GM23338 (cell line): ENCODE measurements around the gene RBP7. TPM values are rescaled to one million over a fixed set of nuclear protein-coding genes. Genes with fewer than 3 reads are reported as not detected.

Experiments
- ATAC-seq: fragments of 200-7000 bp; cut with Tn5 transposase; 3 replicates; pipeline ENCODE4 v1.9.1; 2020
- DNase-seq: peaks from one replicate; pipeline ENCODE4 v3.0.0-alpha.2; 2015; ENCODE audit warnings: low spot score
- H2AFZ ChIP-seq: fragments of 200-600 bp; sonication (generic); 2 replicates; pipeline ENCODE4 v1.8.0; 2016; ENCODE audit warnings: antibody characterized with exemption, mild to moderate bottlenecking, moderate library complexity
- H3F3A ChIP-seq: fragments of 200-600 bp; sonication (generic); replicated peaks from 2 replicates; pipeline ENCODE4 v1.8.0; 2017; ENCODE audit warnings: antibody characterized with exemption, mixed run types, low read depth
- H3K27ac ChIP-seq: fragments of 200-600 bp; sonication (generic); 2 replicates; pipeline ENCODE4 v1.6.1; 2016; ENCODE audit warnings: low read depth
- H3K27me3 ChIP-seq: fragments of 200-600 bp; sonication (generic); 2 replicates; pipeline ENCODE4 v1.8.0; 2016; ENCODE audit warnings: mild to moderate bottlenecking, mixed run types, moderate library complexity; ENCODE audit not compliant: insufficient read depth
- H3K36me3 ChIP-seq: fragments of 200-600 bp; sonication (generic); 2 replicates; pipeline ENCODE4 v1.8.0; 2016; ENCODE audit warnings: mild to moderate bottlenecking; ENCODE audit not compliant: insufficient read depth
- H3K4me1 ChIP-seq: fragments of 200-600 bp; sonication (generic); 2 replicates; pipeline ENCODE4 v1.8.0; 2016; ENCODE audit warnings: mild to moderate bottlenecking, moderate library complexity; ENCODE audit not compliant: insufficient read depth
- H3K4me2 ChIP-seq: fragments of 200-600 bp; sonication (generic); 2 replicates; pipeline ENCODE4 v1.7.1; 2017; ENCODE audit warnings: mixed run types
- H3K4me3 ChIP-seq: fragments of 200-600 bp; sonication (generic); 2 replicates; pipeline ENCODE4 v1.6.1; 2016; ENCODE audit warnings: mixed run types
- H3K79me2 ChIP-seq: fragments of 200-600 bp; sonication (generic); replicated peaks from 2 replicates; pipeline ENCODE4 v1.8.0; 2017; ENCODE audit warnings: mild to moderate bottlenecking; ENCODE audit not compliant: insufficient read depth
- H3K9me2 ChIP-seq: fragments of 200-600 bp; sonication (generic); 2 replicates; pipeline ENCODE4 v1.8.0; 2017; ENCODE audit not compliant: insufficient read depth
- H4K20me1 ChIP-seq: fragments of 200-600 bp; sonication (generic); replicated peaks from 2 replicates; pipeline ENCODE4 v1.8.0; 2017; ENCODE audit warnings: mild to moderate bottlenecking; ENCODE audit not compliant: insufficient read depth
- H3K27ac Mint-ChIP-seq: 2 replicates; pipeline ENCODE4 v1.8.0; 2020; ENCODE audit warnings: inconsistent platforms, mild to moderate bottlenecking, moderate library complexity, mixed read lengths
- H3K27me3 Mint-ChIP-seq: 3 replicates; pipeline ENCODE4 v1.8.0; 2022; ENCODE audit warnings: low read depth, mild to moderate bottlenecking, moderate library complexity, mixed read lengths, inconsistent platforms; ENCODE audit not compliant: insufficient read depth, poor library complexity
- H3K36me3 Mint-ChIP-seq: 3 replicates; pipeline ENCODE4 v1.8.0; 2021; ENCODE audit warnings: low read depth, mild to moderate bottlenecking, inconsistent platforms, moderate library complexity, mixed read lengths
- H3K4me1 Mint-ChIP-seq: 3 replicates; pipeline ENCODE4 v1.8.0; 2020; ENCODE audit warnings: mild to moderate bottlenecking, inconsistent platforms, mixed read lengths
- H3K4me3 Mint-ChIP-seq: 3 replicates; pipeline ENCODE4 v1.8.0; 2021; ENCODE audit warnings: moderate library complexity, mild to moderate bottlenecking, inconsistent platforms, mixed read lengths
- H3K9me3 Mint-ChIP-seq: 3 replicates; pipeline ENCODE4 v1.8.0; 2020; ENCODE audit warnings: moderate library complexity, mild to moderate bottlenecking, inconsistent platforms, mixed read lengths
- CREB1 ChIP-seq: fragments of 250-450 bp; sonication (Bioruptor Pico); IDR thresholded peaks from 2 replicates; pipeline ENCODE4 v1.5.0; 2020; ENCODE audit warnings: low read depth, mild to moderate bottlenecking, moderate library complexity
- CTCF ChIP-seq, 2 experiments: fragments of 200-600 bp in 1 of 2; sonication (generic) in 1 of 2; conservative IDR thresholded peaks; 2 replicates each; pipeline versions ENCODE4 v1.5.1 to v1.6.1; 2016 to 2017; ENCODE audit warnings: antibody characterized with exemption in 2 of 2, low read depth in 2 of 2, mild to moderate bottlenecking in 2 of 2, moderate library complexity in 1 of 2
- ETS1 ChIP-seq: IDR thresholded peaks from 2 replicates; pipeline ENCODE4 v1.6.1; 2016; ENCODE audit warnings: antibody characterized with exemption
- EZH2 ChIP-seq: fragments of 200-600 bp; sonication (generic); IDR thresholded peaks from one replicate; pipeline ENCODE4 v1.8.0; 2017; ENCODE audit warnings: antibody characterized with exemption, mild to moderate bottlenecking, low read depth; ENCODE audit not compliant: unreplicated experiment
- EZH2phosphoT487 ChIP-seq: fragments of 200-600 bp; sonication (generic); IDR thresholded peaks from one replicate; pipeline ENCODE4 v1.8.1; 2018; ENCODE audit warnings: antibody characterized with exemption; ENCODE audit not compliant: unreplicated experiment
- JUNB ChIP-seq: IDR thresholded peaks from one replicate; pipeline ENCODE4 v1.6.1; 2016; ENCODE audit warnings: antibody characterized with exemption; ENCODE audit not compliant: unreplicated experiment
- NANOG ChIP-seq: IDR thresholded peaks from 2 replicates; pipeline ENCODE4 v1.6.1; 2016; ENCODE audit warnings: antibody characterized with exemption, borderline replicate concordance
- POLR2AphosphoS5 ChIP-seq: IDR thresholded peaks from 2 replicates; pipeline ENCODE4 v1.6.1; 2016; ENCODE audit warnings: antibody characterized with exemption, low read depth
- REST ChIP-seq: IDR thresholded peaks from one replicate; pipeline ENCODE4 v1.6.1; 2018; ENCODE audit warnings: antibody characterized with exemption; ENCODE audit not compliant: unreplicated experiment
- STAT1 ChIP-seq: IDR thresholded peaks from one replicate; pipeline ENCODE4 v1.6.1; 2016; ENCODE audit warnings: antibody characterized with exemption; ENCODE audit not compliant: unreplicated experiment
- ZNF331 ChIP-seq: fragments of 250-450 bp; sonication (Bioruptor Pico); IDR thresholded peaks from 2 replicates; pipeline ENCODE4 v1.5.0; 2020; ENCODE audit warnings: low read depth, mild to moderate bottlenecking, moderate library complexity
- ZNF462 ChIP-seq: fragments of 250-450 bp; sonication (Bioruptor Pico); IDR thresholded peaks from 2 replicates; pipeline ENCODE4 v1.5.0; 2020; ENCODE audit warnings: mild to moderate bottlenecking, moderate library complexity
- polyA plus RNA-seq: library from polyadenylated mRNA; unstranded; fragments of >200 nt; fragmentation: Nextera tagmentation; extraction: Ambion mirVana; gene quantifications from 2 replicates; pipeline ENCODE4 v1.2.1, GENCODE V29; 2016
- total RNA-seq: library from RNA; depleted of rRNA; stranded (reverse); fragments of >200 nt; shearing (Covaris generic); gene quantifications from 2 replicates; pipeline ENCODE4 v1.2.3, GENCODE V29; 2014

Gene RBP7
- total and polyA plus RNA-seq, 2 experiments from 2014 or later = 3.2 to 16.7 TPM

GRCh38 chr1:10025354-10025753, 28.3 kb downstream of the RBP7 start:
- Histone ChIP-seq H4K20me1 (no peaks in the 10 kb centered on the region), H3K36me3 (no peaks in the 10 kb centered on the region), H3K79me2 (no peaks in the 10 kb centered on the region), H3K4me3 (no peak overlapping the region), H3K27ac (no peak overlapping the region), H3K4me2 (no peak overlapping the region), H3F3A (no peaks in the 10 kb centered on the region), H3K27me3 (no peaks in the 10 kb centered on the region), H2AFZ (no peak overlapping the region), H3K4me1 (no peaks in the 10 kb centered on the region), H3K9me2 (no peaks in the 10 kb centered on the region)
- no peak overlapping the region for H3K4me3 Mint-ChIP-seq
- DNase-seq (no peak), ATAC-seq (no peak)
- TF ChIP-seq REST = no peak
- TF ChIP-seq CTCF (conservative IDR thresholded peaks at IDR 0.05; ENCODE audit: low read depth in 2 of 2) = no peak
- no peak for TF ChIP-seq ZNF331 (CRISPR knock-in tag)
- TF ChIP-seq STAT1 = no peak
- no peak for TF ChIP-seq ZNF462
- TF ChIP-seq EZH2phosphoT487 = no peak
- no peak for TF ChIP-seq CREB1 (CRISPR knock-in tag)
- no peak for TF ChIP-seq JUNB
- no peak for TF ChIP-seq EZH2
- TF ChIP-seq ETS1 = no peak
- no peak for TF ChIP-seq NANOG
- TF ChIP-seq POLR2AphosphoS5 = no peak
- H3K27me3 Mint-ChIP-seq = peaks cover 3% of the 10 kb centered on the region
- H3K27ac Mint-ChIP-seq = no peak overlapping the region
- peaks cover 5% of the 10 kb centered on the region; the same call in 1 of the 3 replicates for H3K9me3 Mint-ChIP-seq
- H3K36me3 Mint-ChIP-seq = no peaks in the 10 kb centered on the region
- no peaks in the 10 kb centered on the region; the same call in 2 of the 3 replicates for H3K4me1 Mint-ChIP-seq
